Neural cell (in vitro differentiated cells): ENCODE data around the gene CLSTN1.

Experiments
- CTCF ChIP-seq: fragments of 450-650 bp; IDR thresholded peaks from 2 replicates; pipeline ENCODE4 v1.5.1; 2014; ENCODE audit warnings: antibody characterized with exemption, mild to moderate bottlenecking, moderate library complexity; ENCODE audit not compliant: poor library complexity, severe bottlenecking
- EZH2 ChIP-seq: fragments of 200-600, 300-800 bp; shearing (Covaris generic), sonication (generic); IDR thresholded peaks from 2 replicates; pipeline ENCODE4 v1.6.1; 2014; ENCODE audit warnings: antibody characterized with exemption, low read length, borderline replicate concordance, mild to moderate bottlenecking; ENCODE audit not compliant: insufficient read depth, poor library complexity, severe bottlenecking

GRCh38 chr1:9696793-9697192 lies 127.0 kb downstream of the CLSTN1 start:
- no peak for TF ChIP-seq CTCF
- TF ChIP-seq EZH2, result no peak
